GM23248 (cell line): ENCODE data around the gene VEGFB.

Experiments
- EZH2 ChIP-seq: fragments of 200-600 bp; sonication (generic); IDR thresholded peaks from 2 replicates; pipeline ENCODE4 v1.6.1; 2018; ENCODE audit warnings: antibody characterized with exemption, mild to moderate bottlenecking; ENCODE audit not compliant: insufficient read depth, poor library complexity, severe bottlenecking
- EZH2phosphoT487 ChIP-seq: fragments of 200-600 bp; sonication (generic); IDR thresholded peaks from 2 replicates; pipeline ENCODE4 v1.6.1; 2018; ENCODE audit warnings: antibody characterized with exemption, moderate library complexity, mild to moderate bottlenecking, low read depth; ENCODE audit not compliant: insufficient read depth

- TF ChIP-seq EZH2phosphoT487 (no peak), EZH2 (no peak)
Observed at GRCh38 chr11:64241491-64242374, 7.3 kb downstream of the VEGFB start.
